NCI-H1694 treated with DMSO at 0.1 percent for 48 hours (cell line): ENCODE results near the gene RTN1.

Experiments
- DNase-seq: peaks from one replicate; lab custom pipeline; 2025; lab: John Stamatoyannopoulos, UW

Gene RTN1, protein sequence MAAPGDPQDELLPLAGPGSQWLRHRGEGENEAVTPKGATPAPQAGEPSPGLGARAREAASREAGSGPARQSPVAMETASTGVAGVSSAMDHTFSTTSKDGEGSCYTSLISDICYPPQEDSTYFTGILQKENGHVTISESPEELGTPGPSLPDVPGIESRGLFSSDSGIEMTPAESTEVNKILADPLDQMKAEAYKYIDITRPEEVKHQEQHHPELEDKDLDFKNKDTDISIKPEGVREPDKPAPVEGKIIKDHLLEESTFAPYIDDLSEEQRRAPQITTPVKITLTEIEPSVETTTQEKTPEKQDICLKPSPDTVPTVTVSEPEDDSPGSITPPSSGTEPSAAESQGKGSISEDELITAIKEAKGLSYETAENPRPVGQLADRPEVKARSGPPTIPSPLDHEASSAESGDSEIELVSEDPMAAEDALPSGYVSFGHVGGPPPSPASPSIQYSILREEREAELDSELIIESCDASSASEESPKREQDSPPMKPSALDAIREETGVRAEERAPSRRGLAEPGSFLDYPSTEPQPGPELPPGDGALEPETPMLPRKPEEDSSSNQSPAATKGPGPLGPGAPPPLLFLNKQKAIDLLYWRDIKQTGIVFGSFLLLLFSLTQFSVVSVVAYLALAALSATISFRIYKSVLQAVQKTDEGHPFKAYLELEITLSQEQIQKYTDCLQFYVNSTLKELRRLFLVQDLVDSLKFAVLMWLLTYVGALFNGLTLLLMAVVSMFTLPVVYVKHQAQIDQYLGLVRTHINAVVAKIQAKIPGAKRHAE

DNA sequence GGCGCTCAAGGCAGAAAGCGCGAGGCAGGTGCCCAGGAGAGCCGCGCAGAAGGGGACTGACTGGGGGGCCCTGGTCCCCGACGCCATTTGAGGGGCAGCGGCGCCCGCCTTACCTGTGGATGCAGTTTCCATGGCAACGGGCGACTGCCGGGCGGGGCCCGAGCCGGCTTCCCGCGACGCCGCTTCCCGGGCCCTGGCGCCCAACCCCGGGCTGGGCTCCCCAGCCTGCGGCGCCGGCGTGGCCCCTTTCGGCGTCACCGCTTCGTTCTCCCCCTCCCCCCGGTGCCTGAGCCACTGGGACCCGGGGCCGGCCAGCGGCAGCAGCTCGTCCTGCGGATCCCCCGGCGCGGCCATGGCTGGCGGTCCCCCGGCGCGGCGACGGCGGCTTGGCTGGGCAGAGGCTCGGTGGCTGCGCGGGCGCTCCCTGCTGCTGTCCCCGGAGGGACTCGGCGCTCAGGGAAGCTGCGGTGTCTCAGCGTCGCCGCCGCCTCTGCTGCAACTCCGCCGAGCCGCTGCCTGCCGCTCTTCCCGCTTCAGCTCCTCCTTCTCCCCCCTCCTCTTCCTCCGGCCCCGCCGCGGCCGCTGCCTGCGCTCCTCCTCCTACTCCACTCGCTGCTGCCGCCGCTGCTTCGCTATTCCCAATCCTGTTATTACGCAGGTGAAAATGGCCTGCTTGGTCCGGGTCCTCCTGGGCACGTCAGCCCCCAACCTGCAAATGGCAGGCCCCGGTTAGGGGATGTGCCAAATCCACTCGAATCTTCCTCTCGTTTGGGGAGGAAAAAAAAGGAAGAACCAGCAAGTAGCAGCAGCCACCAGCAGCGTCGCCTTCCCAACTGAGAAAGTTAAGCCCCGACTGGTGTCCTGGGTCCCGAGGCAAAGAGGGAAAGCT, at the start of gene RTN1:
RTN1 (minus strand) TSS at position 500 of the 889 bp plus-strand sequence; CDS start at position 354, 146 bp downstream.
- peak; percentile 74 for DNase-seq

DNA sequence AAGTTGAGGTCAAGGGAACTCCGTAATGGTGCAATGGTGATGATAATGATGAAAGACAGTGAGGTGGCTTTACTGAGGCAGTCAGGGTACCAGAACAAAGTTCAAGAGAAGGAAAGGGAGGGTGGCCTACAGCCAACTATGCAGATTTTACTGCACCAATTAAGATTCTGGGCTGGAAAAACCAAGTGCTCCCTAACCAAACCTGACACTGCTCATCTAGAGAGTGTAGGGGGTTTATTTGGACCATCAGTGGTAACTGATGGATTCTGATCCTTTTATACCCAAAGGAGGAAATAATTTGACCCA, 49.8 kb upstream of the RTN1 start:
- DNase-seq, result no peak

DNA sequence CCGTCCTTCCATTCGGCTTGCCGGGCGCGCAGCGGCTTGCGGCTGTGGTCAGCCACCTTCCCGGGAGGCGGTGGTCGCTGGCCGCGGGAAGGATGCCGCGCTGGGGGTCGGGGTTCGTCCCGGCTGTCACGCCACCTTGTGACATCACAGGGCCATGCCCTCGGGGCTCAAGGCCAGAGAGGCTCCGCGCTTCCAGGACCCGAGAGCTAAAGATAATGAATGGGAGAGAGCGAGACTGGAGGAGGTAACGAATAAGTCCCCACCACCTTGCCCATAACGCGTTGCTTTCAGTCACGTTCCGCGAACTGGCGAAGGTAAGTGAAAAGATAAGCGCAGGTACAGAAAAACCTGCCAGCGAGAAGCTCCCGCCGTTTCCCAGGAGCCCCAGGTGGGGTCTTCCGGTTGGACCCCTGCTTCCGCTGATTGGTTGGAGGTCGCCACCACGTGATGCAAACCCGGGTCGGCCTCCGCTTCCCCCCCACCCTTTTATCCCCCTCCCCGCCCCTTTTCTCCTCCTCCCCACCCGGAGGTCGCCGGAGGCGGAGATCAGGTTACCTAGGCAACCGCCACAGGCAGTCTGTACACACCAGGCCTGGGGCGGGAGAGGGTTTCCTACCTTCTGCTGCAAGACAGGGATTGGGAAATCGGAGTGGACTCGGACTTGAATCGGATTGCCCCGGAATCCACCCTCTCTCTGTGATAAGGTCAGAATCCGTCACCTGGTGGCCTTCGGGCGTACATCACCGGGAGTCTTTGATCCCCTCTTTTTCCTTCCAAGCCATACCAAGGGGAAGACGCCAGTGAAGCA, 49.2 kb upstream of the RTN1 start, which contains the start of gene LRRC9:
LRRC9 (plus strand) TSS at position 575 of the 808 bp plus-strand sequence.
- DNase-seq, result peak; percentile 76

DNA sequence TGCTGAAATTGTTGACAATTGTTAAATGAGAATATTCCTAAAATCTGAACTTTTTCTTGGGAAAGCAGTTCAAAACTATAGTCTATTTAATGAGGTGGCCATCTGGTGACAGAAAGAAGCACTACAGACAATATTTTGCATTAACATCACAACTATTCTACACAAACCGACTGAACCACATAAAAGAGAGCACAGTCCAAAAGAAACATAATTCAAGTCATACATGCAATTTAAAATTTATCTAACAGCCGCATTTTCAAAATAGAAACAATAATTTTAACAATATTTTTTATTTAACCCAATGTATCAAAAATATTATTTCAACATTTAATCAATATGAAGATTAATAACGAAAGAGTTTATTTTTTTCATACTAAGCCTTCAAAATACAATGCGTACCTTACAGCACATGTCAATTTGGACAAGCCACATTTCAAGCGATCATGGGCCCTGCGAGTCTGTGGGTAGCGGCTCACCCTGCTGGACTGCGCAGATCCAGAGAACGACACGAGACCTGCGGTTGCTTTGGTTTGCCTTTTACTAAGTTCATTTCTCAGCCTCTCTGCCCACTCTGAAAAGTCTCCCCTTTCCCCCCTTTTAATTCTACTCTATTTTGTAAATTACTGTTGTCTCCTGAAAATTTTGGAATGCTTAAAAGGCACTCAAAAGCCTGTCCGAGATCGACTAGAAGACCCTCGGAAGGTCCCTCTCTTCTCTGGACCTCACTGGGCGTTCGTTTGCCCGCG, 48.4 kb upstream of the RTN1 start:
- peak; percentile 79 for DNase-seq

DNA sequence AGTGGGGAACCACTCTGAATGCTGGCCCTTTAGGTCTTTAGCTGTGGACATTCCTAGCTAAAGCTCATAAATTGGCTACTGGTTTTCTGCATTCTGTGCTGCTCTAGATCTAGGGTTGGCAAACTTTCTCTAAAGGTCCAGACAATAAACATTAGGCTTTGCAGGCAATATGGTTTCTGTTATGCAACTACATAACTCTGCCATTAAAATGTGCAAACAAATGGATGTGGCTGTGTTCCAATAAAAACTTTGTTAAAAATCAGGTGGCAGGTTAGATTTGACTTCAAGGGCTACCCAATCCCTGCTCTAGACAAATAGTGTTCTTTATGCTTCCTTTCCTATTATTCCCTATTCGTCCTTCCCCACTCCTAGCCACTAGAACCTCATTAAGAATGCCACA, 42.6 kb upstream of the RTN1 start:
- no peak for DNase-seq

DNA sequence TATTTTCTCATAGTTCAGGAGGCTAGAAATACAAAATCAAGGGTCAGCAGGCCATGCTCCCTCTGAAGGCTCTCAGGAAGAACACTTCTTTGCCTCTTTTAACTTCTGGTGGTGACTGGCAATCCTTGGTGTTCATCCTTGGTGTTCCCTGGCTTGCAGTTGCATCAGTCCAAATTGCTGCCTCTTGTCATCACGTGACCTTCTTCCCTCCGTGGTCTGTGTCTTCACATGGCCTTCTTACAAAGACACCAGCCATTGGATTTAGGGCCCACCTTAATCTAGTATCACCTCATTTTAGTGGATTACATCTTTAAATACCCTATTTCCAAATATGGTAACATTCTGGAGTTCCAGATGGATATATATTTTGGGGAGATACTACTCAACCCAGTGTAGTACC, 41.9 kb upstream of the RTN1 start:
- no peak for DNase-seq

DNA sequence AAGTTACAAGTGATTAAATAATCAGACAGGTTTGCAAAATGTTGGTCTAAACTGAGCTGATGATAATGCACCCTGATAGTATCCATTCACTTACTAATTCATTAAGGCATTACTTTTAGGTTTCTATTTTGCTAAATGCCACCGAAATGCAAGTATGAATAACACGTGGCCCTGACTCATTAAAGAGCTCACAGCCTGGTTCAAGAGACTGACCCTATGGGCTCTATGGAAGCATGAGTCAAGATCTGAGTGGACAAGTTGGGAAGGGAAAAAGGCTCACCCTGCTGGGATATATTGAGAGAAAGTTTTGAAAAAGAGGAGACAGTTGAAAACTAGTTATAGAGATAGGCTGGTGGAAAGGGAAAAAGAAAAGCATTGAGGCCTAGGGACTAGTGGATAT, 34.6 kb upstream of the RTN1 start:
- no peak for DNase-seq

DNA sequence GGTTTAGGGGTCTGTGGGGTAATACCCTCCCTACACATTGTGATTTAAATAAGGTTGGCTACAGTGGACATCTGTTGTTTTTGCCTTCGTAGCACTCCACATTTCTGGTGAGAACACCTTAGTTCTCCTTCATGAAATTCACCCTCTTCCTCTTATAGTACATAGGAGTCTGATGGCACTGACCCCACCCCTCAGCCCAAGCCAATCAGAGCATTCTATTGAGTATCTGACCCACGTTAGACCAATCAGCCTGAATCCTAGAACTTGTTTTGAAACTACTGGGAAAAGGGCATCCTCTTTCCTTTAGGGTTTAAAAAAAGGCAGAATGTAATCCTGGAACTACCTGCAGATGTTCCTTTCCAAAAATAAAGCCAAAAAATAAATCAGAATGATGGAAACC, 33.6 kb upstream of the RTN1 start:
- no peak for DNase-seq

DNA sequence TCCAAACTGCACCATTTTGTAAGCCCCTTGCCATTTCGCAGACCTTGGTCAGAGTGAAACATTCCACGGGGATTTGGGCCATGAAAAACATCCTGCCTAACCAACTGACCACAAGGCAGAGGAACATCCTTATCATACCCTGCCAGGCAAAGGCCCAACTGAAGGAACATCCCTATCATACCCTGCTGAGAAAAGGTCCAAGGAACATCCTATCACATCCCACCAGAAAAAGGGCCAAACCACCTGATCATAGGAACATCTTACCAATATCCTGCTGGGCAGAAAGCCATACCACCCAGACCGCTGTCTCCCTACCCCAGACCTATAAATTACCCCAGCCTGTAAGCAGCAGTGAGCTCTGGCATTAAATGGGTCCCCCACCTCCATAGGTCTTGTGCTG, 30.0 kb upstream of the RTN1 start:
- DNase-seq, result no peak

DNA sequence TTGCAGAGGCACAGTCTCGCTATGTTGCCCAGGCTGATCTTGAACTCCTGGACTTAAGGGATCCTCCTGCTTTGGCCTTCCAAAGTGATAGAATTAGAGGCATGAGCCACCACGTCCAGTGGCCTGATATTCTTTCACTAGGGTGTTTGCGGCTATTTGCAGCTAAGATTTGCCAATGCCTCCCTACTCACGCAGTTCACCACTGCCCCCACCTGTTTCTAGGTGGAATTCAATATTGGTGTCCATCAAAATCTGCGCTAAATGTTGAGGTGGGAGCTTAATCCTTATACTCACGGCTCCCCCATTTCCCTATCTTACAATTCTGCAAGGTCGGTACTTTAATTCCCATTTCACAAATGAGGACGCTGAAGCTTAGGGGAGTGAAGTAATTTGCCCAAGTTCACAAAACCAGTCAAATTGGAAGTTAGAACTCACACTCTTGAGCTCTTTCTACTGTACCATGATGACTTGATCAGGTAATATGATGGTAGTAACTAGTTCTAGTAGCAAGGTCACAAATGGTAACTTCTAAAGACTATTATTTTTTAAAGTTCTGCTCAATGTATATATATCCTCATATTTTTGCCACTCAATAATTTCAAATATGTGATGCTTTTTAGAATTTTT, 27.3 kb upstream of the RTN1 start:
- DNase-seq, result peak; percentile 15

DNA sequence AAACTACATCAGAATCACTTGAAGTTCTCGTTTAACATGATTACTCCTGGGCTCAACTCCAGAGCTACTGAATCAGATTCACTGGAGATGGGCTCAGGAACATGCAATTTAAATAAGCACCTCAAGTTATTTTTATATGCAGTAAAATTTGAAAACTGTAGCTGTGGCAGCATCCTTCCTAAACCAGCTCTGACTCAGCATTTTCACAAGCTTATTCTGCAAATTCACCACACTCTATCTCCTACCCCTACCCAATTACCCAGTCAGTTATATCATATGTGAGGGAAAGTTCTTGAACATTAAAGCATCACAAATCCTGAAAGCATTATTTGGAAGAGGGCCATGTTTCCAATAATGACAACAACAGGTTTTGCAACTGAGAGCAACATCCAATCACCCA, 25.1 kb upstream of the RTN1 start:
- DNase-seq, result no peak

DNA sequence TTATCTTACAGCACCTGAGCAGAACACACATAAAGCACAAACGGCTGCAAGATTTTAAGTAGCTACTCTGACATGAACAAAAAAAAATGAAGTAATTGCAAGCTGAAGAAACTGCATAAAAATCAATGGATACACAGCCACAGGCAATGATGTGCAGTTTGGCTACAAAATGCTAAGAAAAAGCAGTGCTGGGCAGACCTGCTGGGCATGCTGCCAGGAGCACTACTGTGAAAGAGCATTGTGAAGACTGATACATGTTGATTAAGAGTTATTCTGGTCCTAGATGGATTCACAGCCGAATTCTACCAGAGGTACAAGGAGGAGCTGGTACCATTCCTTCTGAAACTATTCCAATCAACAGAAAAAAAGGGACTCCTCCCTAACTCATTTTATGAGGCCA, 20.1 kb upstream of the RTN1 start:
- no peak for DNase-seq

DNA sequence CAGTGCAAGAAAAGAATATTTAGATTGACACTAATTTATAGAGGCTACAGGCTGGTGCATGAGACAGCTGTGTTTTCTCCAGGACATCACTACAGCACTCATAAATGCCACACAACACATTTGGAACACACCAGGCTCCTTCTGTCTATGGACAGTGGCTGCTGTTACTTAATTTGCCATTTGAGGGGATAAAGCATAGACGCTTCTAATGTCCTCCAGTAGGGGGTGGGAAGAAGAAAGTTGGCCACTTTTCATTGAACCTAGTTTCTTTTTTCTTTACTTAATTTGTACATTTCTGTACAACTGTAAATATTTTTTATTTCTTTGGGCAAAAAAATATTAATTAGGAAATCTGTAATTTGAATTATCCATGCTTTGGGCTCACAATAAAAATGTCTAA, 12.4 kb upstream of the RTN1 start:
- peak; percentile 28 for DNase-seq

DNA sequence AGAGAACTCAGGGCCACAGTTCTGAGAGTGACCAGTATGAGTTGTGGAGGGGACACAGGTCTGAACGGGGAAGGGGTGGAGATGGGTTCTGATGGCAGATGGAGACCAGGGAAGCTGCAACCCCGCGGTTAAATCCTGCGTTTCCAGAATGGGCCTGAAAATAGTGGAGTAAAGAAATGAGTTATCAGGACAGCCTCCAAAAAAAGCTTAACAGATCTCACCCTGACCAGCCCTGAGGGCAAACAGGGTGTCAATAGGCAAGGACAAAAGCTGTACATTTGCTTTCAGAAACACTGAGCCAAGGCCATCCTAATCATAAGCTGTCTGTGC, 555 bp upstream of the RTN1 start:
- no peak for DNase-seq

DNA sequence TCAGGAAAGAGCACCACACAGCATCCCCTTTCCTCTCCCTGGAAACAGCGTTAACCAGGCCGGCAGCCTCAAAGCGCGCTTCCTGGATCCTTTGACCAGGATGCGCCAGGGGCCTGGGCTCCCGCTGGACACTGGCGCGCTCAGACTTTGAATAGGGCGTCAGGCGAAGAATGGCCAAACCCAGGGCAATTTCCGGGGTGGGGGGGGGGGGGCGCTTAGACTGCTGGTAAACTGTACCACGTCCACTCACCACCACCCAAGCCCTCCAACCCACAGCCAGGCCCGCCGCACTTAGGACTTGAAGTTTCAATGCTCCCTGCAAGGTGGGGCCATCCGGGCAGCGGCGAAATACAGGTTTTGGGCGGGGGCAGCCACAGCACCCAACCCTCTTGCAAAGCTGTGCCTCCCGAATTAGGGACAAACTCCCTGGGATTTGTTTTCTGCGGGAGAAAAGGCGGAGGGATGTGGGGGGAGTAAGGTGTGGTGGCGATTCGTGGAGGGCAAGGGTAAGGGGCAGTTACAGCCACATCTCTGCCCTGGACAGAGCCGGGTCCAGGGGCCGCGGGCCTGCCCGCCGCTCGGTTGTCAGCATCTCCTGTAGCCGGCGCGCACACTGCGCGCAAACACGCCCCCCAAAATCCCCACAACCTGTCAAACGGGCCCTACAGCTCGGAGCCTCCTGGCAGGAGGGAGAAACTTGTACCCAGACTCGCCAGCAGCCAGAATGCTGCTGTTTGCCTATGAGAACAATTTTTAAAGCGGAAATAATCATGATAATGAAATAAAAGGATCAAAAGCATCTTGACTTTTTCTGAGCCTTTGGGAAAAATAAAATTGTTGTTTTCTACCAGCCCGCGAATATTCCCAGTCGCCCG, 958 bp downstream of the RTN1 start:
- no peak for DNase-seq

DNA sequence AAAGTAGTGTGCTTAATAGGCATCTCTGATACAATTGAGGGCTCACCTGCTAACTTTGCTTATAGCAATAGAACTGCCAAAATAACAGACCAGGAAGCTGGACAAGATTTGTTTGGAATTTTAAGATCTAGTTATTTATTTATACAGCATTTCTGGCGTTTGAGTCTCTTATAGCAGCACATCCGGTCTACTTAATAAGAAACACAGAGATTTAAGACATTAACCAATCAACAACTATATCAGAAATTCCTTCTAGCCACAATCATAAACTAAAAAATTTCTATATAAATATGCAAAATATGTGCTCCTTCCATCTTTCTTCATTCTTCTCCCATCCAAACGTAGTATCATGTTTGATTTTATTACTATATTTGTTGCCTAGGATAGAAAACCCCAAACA, 2.6 kb downstream of the RTN1 start:
- no peak for DNase-seq

DNA sequence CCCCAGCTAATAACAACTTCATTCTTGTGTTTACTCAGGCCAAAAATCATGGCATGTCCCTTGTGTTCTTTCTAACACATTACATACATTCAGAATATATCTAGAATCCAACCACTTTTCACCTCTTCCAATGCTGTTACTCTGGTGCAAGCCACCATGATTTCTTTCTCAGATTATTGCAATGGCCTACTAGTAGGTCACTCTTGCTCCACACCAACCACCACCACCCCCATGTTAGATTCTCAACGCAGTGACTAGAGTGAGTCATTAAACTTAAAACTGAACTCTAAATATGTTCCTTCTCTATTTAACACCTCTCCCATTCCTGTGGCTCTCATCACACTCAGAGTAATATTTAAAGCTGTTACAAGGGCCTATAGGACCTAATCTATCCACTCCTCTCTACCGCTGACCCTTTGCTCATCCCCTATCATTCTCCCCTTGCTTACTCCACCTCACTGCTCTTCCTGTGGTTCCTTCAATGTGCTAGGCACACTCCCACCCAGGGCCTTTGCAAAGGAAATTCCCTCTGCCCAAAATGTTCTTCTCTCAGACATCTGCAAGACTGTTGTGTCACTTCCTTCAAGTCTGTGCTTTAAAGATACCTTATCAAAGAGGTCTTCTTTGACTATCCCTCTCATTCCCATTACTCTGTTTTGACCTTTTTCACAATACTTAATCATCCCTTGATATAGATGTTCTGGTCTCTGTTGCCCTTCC, 6.6 kb downstream of the RTN1 start:
- DNase-seq, result no peak

DNA sequence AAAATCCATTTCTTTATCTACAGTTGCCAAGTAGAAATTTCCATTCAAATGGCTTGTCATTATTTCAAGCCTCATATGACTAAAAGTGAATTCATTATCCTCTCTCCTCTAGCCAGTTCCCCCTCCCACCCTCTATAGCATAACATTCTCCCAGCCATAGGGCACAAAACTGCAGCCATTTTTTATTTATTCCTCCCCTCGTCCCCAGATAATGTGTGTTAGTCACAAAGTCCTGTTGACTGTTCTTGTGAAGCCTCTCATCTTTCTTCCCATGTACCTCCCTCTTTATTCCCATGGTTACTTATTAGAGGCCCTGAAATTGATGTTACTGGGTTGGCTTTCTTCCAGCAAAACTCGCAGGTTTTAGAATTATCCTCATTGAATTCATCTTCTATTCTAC, 13.2 kb downstream of the RTN1 start:
- DNase-seq, result no peak

DNA sequence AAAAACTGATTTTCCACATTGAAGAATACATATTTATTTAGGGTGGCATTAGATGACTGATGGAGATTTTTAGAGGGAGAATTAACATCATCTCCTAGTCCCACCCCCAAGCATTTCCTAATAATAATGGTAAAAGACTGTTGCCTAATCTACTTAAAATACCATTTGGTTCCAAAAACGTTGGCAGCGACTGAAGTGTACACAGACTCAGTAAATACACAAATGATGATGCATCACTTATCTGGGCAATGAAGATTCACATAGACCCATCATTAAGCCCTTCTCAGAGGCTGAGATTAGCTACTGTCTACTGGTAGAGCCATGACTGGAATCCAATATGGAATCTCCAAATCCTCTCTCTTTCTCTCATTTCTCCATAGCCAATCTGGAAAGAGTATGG, 18.2 kb downstream of the RTN1 start:
- DNase-seq, result no peak
